Measurements from ENCODE around the gene GPC6. TPM values are rescaled to one million over a fixed set of nuclear protein-coding genes. Genes with fewer than 3 reads are reported as not detected.

The GPC6 gene
- 1 to 10 TPM; 2.0 to 9.3 (median 5.6) TPM for total RNA-seq
- polyA plus RNA-seq = under 1 TPM; 0.22 to 0.62 (median 0.48) TPM
- long read RNA-seq, donor 1, transcript GPC6-202 (5 exons, 792 nt) = major isoform, 10 of 10 reads
- long read RNA-seq, donor 1, partial matches to known transcripts = 0 of 10 reads
- long read RNA-seq, donor 1, other reads (novel, unspliced or antisense) = 0 of 10 reads
- long read RNA-seq, donor 2, partial matches to known transcripts = 0 of 4 reads
- long read RNA-seq, donor 2, other reads (novel, unspliced or antisense) = 0 of 4 reads

GRCh38 chr13:93226623-93227279 lies at the start of gene GPC6:
GPC6 (plus strand) TSS chr13:93226807.
- no peak for DNase-seq
- intact Hi-C loops (cut with DNase I; ENCODE audit: low total_unique reads) = no loop called here
- peak within 1 kb of the TSS; percentile 38 to 73 (median 48) for H3K4me3 ChIP-seq
- 1 to 5% (median 3%) methylated on average over 31 of the region's 31 CpGs for WGBS, 5 donors
- H3K9me3 ChIP-seq = no peaks in the 10 kb centered on the region
- peaks cover 0 to 18% (median 0%) of the 10 kb centered on the region in 6 donors for H3K4me1 ChIP-seq
- TF ChIP-seq CTCF (IDR thresholded peaks at IDR 0.05 in 8 of 11, conservative IDR thresholded peaks at IDR 0.05 in 3 of 11) (no peak), POLR2AphosphoS5 (IDR thresholded peaks at IDR 0.05) (no peak), POLR2A (IDR thresholded peaks at IDR 0.05) (no peak)
- peaks cover 0 to 46% (median 18%) of the 10 kb centered on the region in 7 donors for H3K27me3 ChIP-seq (replicated peaks in 1 of 7)
- no peaks in the 10 kb centered on the region for H3K36me3 ChIP-seq
- H3K27ac ChIP-seq = peak within 1 kb of the TSS in 7 of 8 donors; percentile 58 to 84 (median 69)

GRCh38 chr13:93180356-93180969 lies 46.1 kb upstream of the GPC6 start:
- Histone ChIP-seq H3K27ac (no peak overlapping the region), H3K4me3 (no peak overlapping the region), H3K9me3 (no peaks in the 10 kb centered on the region), H3K4me1 (no peaks in the 10 kb centered on the region), H3K36me3 (no peaks in the 10 kb centered on the region), H3K27me3 (replicated peaks in 1 of 7) (no peaks in the 10 kb centered on the region)
- no peak for DNase-seq
- TF ChIP-seq CTCF (IDR thresholded peaks at IDR 0.05 in 8 of 11, conservative IDR thresholded peaks at IDR 0.05 in 3 of 11) (no peak), POLR2AphosphoS5 (IDR thresholded peaks at IDR 0.05) (no peak), POLR2A (IDR thresholded peaks at IDR 0.05) (no peak)
- WGBS, 5 donors = 22 to 79% (median 43%) methylated on average over 2 of the region's 2 CpGs
- intact Hi-C loops (cut with DNase I; ENCODE audit: low total_unique reads) = no loop called here

- Histone ChIP-seq H3K4me3 (no peak overlapping the region), H3K27ac (no peak overlapping the region), H3K27me3 (replicated peaks in 1 of 7) (no peaks in the 10 kb centered on the region), H3K4me1 (no peaks in the 10 kb centered on the region), H3K36me3 (no peaks in the 10 kb centered on the region), H3K9me3 (no peaks in the 10 kb centered on the region)
- WGBS, 5 donors = 81 to 92% (median 87%) methylated on average over 3 of the region's 3 CpGs
- TF ChIP-seq POLR2A (IDR thresholded peaks at IDR 0.05) (no peak), POLR2AphosphoS5 (IDR thresholded peaks at IDR 0.05) (no peak), CTCF (IDR thresholded peaks at IDR 0.05 in 8 of 11, conservative IDR thresholded peaks at IDR 0.05 in 3 of 11) (no peak)
- intact Hi-C loops (cut with DNase I; ENCODE audit: low total_unique reads) = no loop called here
- DNase-seq = no peak
These were observed 44.2 kb upstream of the GPC6 start for GRCh38 chr13:93182406-93182805.

- no peak for DNase-seq
- Histone ChIP-seq H3K27me3 (replicated peaks in 1 of 7) (no peaks in the 10 kb centered on the region), H3K4me3 (no peak overlapping the region), H3K36me3 (no peaks in the 10 kb centered on the region), H3K9me3 (no peaks in the 10 kb centered on the region), H3K27ac (no peak overlapping the region), H3K4me1 (no peaks in the 10 kb centered on the region)
- intact Hi-C loops (cut with DNase I; ENCODE audit: low total_unique reads) = no loop called here
- 50 to 81% (median 67%) methylated on average over 1 of the region's 1 CpG for WGBS, 5 donors
- no peak for TF ChIP-seq POLR2AphosphoS5 (IDR thresholded peaks at IDR 0.05)
- TF ChIP-seq POLR2A (IDR thresholded peaks at IDR 0.05) = no peak
- TF ChIP-seq CTCF (IDR thresholded peaks at IDR 0.05 in 8 of 11, conservative IDR thresholded peaks at IDR 0.05 in 3 of 11) = no peak
These were observed 43.3 kb upstream of the GPC6 start for GRCh38 chr13:93183302-93183701.
